HepG2 (cell line): ENCODE results near the gene GANC. TPM values are rescaled to one million over a fixed set of nuclear protein-coding genes. Genes with fewer than 3 reads are reported as not detected.

Source experiments
- BORCS8-MEF2B ChIP-seq: sonication (generic); formaldehyde crosslinking; IDR thresholded peaks from 2 replicates; pipeline ENCODE4 v1.8.0; 2022; ENCODE audit warnings: mild to moderate bottlenecking, missing genetic modification reagents
- GABPB1 ChIP-seq: IDR thresholded peaks from 2 replicates; pipeline ENCODE4 v1.6.1; 2016; ENCODE audit warnings: mild to moderate bottlenecking, missing genetic modification reagents, moderate library complexity, missing compliant biosample characterization
- KIAA2018 ChIP-seq: sonication (generic); formaldehyde crosslinking; IDR thresholded peaks from 2 replicates; pipeline ENCODE4 v1.5.0; 2020; ENCODE audit warnings: mild to moderate bottlenecking, missing genetic modification reagents, borderline replicate concordance
- MAFF ChIP-seq: IDR thresholded peaks from 2 replicates; pipeline ENCODE4 v1.6.1; 2011; ENCODE audit warnings: low read depth, low read length, improper control_type of control experiment
- SAP130 ChIP-seq: IDR thresholded peaks from 2 replicates; pipeline ENCODE4 v1.6.1; 2016; ENCODE audit warnings: low read depth
- TFDP1 ChIP-seq: IDR thresholded peaks from 2 replicates; pipeline ENCODE4 v1.6.1; 2016; ENCODE audit warnings: missing compliant biosample characterization, missing genetic modification reagents, borderline replicate concordance
- ZHX1 ChIP-seq: sonication (generic); formaldehyde crosslinking; IDR thresholded peaks from 2 replicates; pipeline ENCODE4 v1.8.1; 2022; ENCODE audit warnings: low read depth, mild to moderate bottlenecking, missing genetic modification reagents
- ZNF18 ChIP-seq: sonication (generic); formaldehyde crosslinking; IDR thresholded peaks from 2 replicates; pipeline ENCODE4 v1.8.0; 2022; ENCODE audit warnings: mild to moderate bottlenecking, missing genetic modification reagents; ENCODE audit not compliant: insufficient replicate concordance
- ZNF20 ChIP-seq: sonication (generic); formaldehyde crosslinking; IDR thresholded peaks from 2 replicates; pipeline ENCODE4 v1.4.0; 2020; ENCODE audit warnings: mild to moderate bottlenecking, moderate library complexity, missing genetic modification reagents
- ZNF281 ChIP-seq: sonication (generic); formaldehyde crosslinking; IDR thresholded peaks from 2 replicates; pipeline ENCODE4 v1.4.0; 2020; ENCODE audit warnings: missing genetic modification reagents, borderline replicate concordance
- ZNF296 ChIP-seq: sonication (generic); formaldehyde crosslinking; conservative IDR thresholded peaks from 2 replicates; pipeline ENCODE4 v1.5.0; 2020; ENCODE audit warnings: mild to moderate bottlenecking, missing genetic modification reagents
- ZNF430 ChIP-seq: sonication (generic); formaldehyde crosslinking; IDR thresholded peaks from 2 replicates; pipeline ENCODE4 v1.9.0; 2021; ENCODE audit warnings: mild to moderate bottlenecking, missing genetic modification reagents
- ZSCAN20 ChIP-seq: sonication (generic); formaldehyde crosslinking; IDR thresholded peaks from 2 replicates; pipeline ENCODE4 v1.4.0; 2020; ENCODE audit warnings: missing genetic modification reagents, mild to moderate bottlenecking, borderline replicate concordance
- polyA plus RNA-seq, 8 experiments: library from polyadenylated mRNA; depleted of rRNA in 3 of 8; stranded (reverse) in 7 of 8; unstranded in 1 of 8; fragments of >200 nt; fragmentation: Illumina TruSeq in 4 of 8; extraction: Trizol in 4 of 8; gene quantifications; 2 replicates each; pipeline versions ENCODE4 v1.2.1 to v1.2.3, GENCODE V29; 2011 to 2016; ENCODE audit warnings: low read depth in 4 of 8, missing spikeins in 1 of 8, mixed read lengths in 1 of 8; ENCODE audit not compliant: insufficient read depth in 1 of 8
- total RNA-seq, 5 experiments: library from RNA; depleted of rRNA; stranded (reverse); fragments of >200 nt; fragmentation: Illumina TruSeq; extraction: Trizol; gene quantifications; 2 replicates each; pipeline ENCODE4 v1.2.3, GENCODE V29; 2016; ENCODE audit warnings: low read depth in 1 of 5

GANC gene
- total and polyA plus RNA-seq, 2 of the 13 experiments (the other 11 are each of a cell fraction or from before 2014, with no cell fraction given): 17.0 to 21.0 TPM

- TF ChIP-seq ZHX1: no peak
- TF ChIP-seq MAFF: peak; percentile 84
- TF ChIP-seq ZNF296 (CRISPR knock-in tag): no peak
- no peak for TF ChIP-seq ZNF281 (CRISPR knock-in tag)
- TF ChIP-seq ZSCAN20 (CRISPR knock-in tag): no peak
- no peak for TF ChIP-seq ZNF430 (CRISPR knock-in tag)
- no peak for TF ChIP-seq TFDP1 (CRISPR knock-in tag)
- no peak for TF ChIP-seq KIAA2018 (CRISPR knock-in tag)
- TF ChIP-seq BORCS8-MEF2B: no peak
- no peak for TF ChIP-seq ZNF18 (CRISPR knock-in tag)
- no peak for TF ChIP-seq ZNF20 (CRISPR knock-in tag)
- no peak for TF ChIP-seq SAP130 (CRISPR knock-in tag)
- no peak for TF ChIP-seq GABPB1 (CRISPR knock-in tag)
Measured at GRCh38 chr15:42345504-42345903, 72.5 kb downstream of the GANC start (continued).
